Sigmoid colon (tissue), 4 donors: ENCODE data around the gene AIG1.

Source experiments
- CTCF ChIP-seq, 4 experiments: fragments of 450-650 bp in 3 of 4; fragments of 200-600 bp in 1 of 4; IDR thresholded peaks; one replicate each; pipeline ENCODE4 v1.5.1; 2016 to 2019; ENCODE audit warnings: antibody characterized with exemption in 4 of 4, mild to moderate bottlenecking in 3 of 4, moderate library complexity in 2 of 4
- EP300 ChIP-seq, 4 donors: sonication (generic); formaldehyde crosslinking; IDR thresholded peaks; one replicate each; pipeline ENCODE4 v1.6.1; 2017; ENCODE audit warnings: antibody characterized with exemption in 4 of 4

- TF ChIP-seq CTCF (IDR thresholded peaks at IDR 0.05) (no peak), EP300 (IDR thresholded peaks at IDR 0.05) (no peak)
Observed at GRCh38 chr6:143215363-143215762, 154.7 kb downstream of the AIG1 start.
